ENCODE data around the gene WASF2. TPM values are rescaled to one million over a fixed set of nuclear protein-coding genes. Genes with fewer than 3 reads are reported as not detected.
A peak's percentile ranks its signal among the peaks of the same experiment; 100 is the strongest.
"Not testable (repeated sequence)": the region's sequence is repeated elsewhere in the genome, so short reads cannot be mapped to it uniquely, and the experiment has no call there.

The WASF2 gene
- total RNA-seq, 1 donor from 2014 or later: 109 TPM

DNA sequence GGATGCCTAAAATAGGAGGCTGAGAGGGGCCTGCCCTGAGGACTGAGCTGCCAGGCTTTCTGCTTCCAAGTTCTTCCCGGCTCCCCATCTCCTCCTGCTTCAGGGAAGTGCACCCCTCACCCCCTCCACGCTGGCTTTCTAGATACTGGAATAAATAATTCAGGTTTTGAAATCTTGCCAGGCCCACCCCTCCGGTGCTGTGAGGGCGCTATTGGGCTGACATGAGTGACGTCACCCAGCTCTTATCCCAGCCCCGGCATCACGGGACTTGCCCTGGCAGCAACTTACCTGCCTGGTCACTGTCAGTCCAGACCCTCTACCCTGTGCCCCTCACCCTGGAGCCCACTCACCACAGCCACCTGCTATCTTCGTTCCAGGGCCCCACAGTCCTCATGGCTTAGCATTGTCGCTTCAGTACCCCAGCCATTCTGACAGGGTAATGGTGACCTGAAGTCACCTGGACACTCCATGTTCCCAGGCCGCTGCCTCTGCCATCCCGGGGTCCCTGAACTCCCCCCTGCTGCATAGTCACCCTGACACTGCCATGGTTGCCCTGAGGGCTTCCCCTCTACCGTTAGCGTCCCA is 98.4 kb downstream of the WASF2 start:
- Mint-ChIP-seq H3K4me3 (peak overlapping the region; percentile 79), H3K4me1 (ENCODE audit: low read depth) (peaks cover 12% of the 10 kb centered on the region), H3K9me3 (no peaks in the 10 kb centered on the region), H3K27me3 (ENCODE audit: insufficient read depth) (peaks cover 12% of the 10 kb centered on the region), H3K36me3 (ENCODE audit: low read depth) (no peaks in the 10 kb centered on the region), H3K27ac (peak overlapping the region; percentile 93)
- intact Hi-C loops (cut with micrococcal nuclease): loop anchor here (1.0 to 10.0 kb wide), 7 partner anchors 26 to 334 kb away; partner anchors contain the start of genes FAM76A, TMEM222 and WDTC1
- DNase-seq (ENCODE audit: low spot score): no peak

DNA sequence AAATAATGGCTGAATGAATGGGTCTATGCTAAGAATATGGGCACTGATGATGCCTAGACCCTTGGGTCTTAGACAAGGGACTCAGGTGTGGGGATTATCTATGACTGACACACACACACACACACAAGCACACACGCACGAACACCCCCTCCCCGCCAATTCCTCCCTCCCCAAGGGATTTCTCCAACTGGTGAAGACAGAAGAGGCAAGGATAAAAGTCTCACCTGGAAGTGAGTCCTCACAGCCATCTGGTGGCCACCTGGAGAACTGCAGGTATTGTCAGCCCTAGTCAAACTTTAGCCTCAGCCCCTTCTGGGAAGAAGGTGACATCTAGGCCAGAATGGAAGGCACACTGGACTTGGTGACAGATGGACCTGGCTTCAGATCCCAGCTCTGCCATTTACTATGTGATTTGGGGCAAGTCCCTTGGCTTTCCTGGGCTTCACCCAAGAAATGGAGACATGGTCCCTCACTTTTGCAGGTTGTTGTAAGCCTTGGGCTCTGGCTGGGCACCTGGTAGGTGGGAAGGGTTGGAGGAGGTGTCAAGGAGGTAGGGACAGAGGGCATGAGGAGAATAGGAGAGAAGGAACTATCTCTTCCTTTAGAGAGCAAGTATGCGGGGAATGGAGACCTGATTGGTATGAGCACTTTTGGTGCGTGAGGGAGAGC is 101.5 kb downstream of the WASF2 start:
- intact Hi-C loops (cut with micrococcal nuclease): loop anchor here (1.0 to 2.0 kb wide), 4 partner anchors 31 to 344 kb away; no protein-coding TSS in a partner anchor
- Mint-ChIP-seq H3K9me3 (no peaks in the 10 kb centered on the region), H3K27ac (no peak overlapping the region), H3K4me3 (no peak overlapping the region), H3K27me3 (ENCODE audit: insufficient read depth) (peaks cover 15% of the 10 kb centered on the region), H3K4me1 (ENCODE audit: low read depth) (peaks cover 12% of the 10 kb centered on the region), H3K36me3 (ENCODE audit: low read depth) (no peaks in the 10 kb centered on the region)
- DNase-seq (ENCODE audit: low spot score): peak; percentile 57

DNA sequence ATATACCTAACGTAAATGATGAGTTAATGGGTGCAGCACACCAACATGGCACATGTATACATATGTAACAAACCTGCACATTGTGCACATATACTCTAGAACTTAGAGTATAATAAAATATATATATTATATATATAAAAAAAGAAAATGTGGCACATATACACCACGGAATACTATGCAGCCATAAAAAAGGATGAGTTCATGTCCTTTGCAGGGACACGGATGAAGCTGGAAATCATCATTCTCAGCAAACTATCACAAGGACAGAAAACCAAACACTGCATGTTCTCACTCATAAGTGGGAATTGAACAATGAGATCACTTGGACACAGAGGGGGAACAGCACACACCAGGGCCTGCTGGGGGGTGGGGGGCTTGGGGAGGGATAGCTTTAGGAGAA is 105.2 kb downstream of the WASF2 start:
- H3K4me3 Mint-ChIP-seq; H3K9me3 Mint-ChIP-seq; H3K36me3 Mint-ChIP-seq (ENCODE audit: low read depth); H3K27ac Mint-ChIP-seq; H3K4me1 Mint-ChIP-seq (ENCODE audit: low read depth); intact Hi-C loops (cut with micrococcal nuclease); DNase-seq (ENCODE audit: low spot score): not testable (repeated sequence)
- H3K27me3 Mint-ChIP-seq (ENCODE audit: insufficient read depth): peaks cover 15% of the 10 kb centered on the region

DNA sequence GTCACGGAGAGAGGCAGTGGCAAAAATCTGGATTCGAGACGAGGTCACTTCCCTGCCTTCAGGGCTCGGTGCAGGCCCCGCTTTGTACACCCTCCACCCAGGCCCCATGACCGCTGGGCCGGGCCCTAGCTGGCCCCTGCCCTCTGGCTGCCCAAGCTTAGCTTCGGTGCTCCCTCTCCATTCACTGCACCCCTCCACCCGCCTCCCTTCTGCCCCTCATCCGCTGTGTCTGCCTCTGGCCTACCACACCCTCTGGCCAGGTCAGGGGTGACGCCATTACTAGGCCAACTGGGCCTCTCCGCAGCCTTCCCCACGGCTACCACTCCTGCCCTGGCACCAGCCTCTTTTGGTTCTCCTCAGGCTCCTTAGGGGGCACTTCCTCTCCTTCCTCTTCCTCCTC is 106.3 kb downstream of the WASF2 start:
- Mint-ChIP-seq H3K9me3 (no peaks in the 10 kb centered on the region), H3K4me1 (ENCODE audit: low read depth) (peaks cover 3% of the 10 kb centered on the region), H3K27me3 (ENCODE audit: insufficient read depth) (peaks cover 14% of the 10 kb centered on the region), H3K27ac (no peak overlapping the region), H3K4me3 (no peak overlapping the region), H3K36me3 (ENCODE audit: low read depth) (no peaks in the 10 kb centered on the region)
- intact Hi-C loops (cut with micrococcal nuclease): loop anchor here (1.0 kb wide), 1 partner anchor 18 kb away; no protein-coding TSS in a partner anchor
- DNase-seq (ENCODE audit: low spot score): no peak

DNA sequence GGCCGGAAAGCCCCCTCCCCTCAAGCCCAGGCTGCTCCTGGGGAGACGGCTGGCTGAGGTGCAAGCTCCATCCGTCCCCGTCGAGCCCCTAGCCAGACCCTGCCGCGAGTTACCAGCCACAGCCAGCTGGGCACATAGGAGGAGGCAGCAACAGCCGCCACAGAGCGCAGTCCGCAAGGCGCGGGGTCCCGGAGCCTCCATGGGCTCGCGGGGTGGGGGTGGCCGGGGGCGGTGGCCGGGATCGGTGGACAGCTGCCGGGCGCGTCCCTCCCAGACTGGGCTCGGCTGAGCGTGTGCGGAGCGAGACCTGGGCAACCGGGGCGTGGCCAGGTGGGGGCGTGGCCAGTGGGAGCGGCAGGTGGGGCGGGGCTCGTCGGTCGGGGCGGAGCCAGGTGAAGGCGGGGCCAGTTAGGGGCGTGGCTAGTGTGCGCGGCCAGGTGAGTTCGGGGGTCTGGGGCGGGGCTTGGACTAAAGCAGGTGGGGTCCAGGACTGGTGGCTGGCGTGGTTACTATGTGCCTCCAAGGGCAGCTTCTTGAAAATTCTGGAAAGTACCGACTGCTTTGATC is 106.8 kb downstream of the WASF2 start, which contains the start of gene CD164L2:
Gene CD164L2, minus strand, starts transcription at position 295 of the 567 bp plus-strand sequence. Its CDS starts 94 bp downstream, at position 201.
- H3K9me3 Mint-ChIP-seq: no peaks in the 10 kb centered on the region
- H3K27ac Mint-ChIP-seq: no peak within 1 kb of the TSS
- H3K4me1 Mint-ChIP-seq (ENCODE audit: low read depth): no peaks in the 10 kb centered on the region
- peaks cover 14% of the 10 kb centered on the region for H3K27me3 Mint-ChIP-seq (ENCODE audit: insufficient read depth)
- no peak within 1 kb of the TSS for H3K4me3 Mint-ChIP-seq
- no peaks in the 10 kb centered on the region for H3K36me3 Mint-ChIP-seq (ENCODE audit: low read depth)
- intact Hi-C loops (cut with micrococcal nuclease): loop anchor here (1.0 kb wide), 1 partner anchor 18 kb away; no protein-coding TSS in a partner anchor
- peak; percentile 46 for DNase-seq (ENCODE audit: low spot score)

DNA sequence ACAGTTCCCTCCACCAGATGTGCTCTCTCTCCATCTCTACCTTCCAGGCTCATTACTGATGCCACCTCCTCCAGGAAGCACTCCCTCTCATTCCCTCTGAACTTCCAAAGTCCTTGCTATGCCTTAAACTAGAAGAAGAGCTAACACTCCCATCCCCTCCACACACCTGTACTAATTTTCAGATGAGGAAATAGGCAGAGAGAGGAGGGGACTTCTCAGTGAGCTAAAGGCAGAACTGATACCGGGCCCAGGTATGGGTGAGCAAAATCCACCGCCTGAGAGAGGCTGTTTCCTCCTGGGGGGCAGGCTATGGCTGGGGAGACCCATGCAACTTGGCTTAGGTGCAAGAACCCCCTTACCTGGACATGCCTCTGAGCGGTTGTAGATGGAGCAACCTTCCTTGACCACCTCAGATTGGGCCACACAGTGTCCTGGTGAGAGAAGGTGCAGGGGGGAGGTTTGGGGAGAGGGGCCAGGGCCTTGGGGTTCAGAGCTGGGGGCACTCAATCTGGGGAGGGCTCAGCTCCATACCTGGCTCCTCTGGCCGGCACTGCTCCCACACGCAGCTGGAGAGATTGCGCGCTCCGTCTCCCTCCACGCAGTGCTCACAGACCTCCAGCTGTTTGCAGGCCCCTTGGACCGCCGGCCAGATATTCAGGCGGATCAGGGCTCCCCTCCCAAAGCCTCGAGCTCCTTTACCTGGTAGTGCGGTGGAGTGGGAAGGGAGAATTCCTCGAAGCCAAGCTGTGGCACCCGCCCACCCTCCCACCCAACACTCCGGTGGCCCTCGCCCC is 107.8 kb downstream of the WASF2 start:
- DNase-seq (ENCODE audit: low spot score): no peak
- H3K36me3 Mint-ChIP-seq (ENCODE audit: low read depth): no peaks in the 10 kb centered on the region
- H3K27me3 Mint-ChIP-seq (ENCODE audit: insufficient read depth): peaks cover 11% of the 10 kb centered on the region
- intact Hi-C loops (cut with micrococcal nuclease): no loop called here
- no peak overlapping the region for H3K4me3 Mint-ChIP-seq
- H3K27ac Mint-ChIP-seq: no peak overlapping the region
- no peaks in the 10 kb centered on the region for H3K4me1 Mint-ChIP-seq (ENCODE audit: low read depth)
- no peaks in the 10 kb centered on the region for H3K9me3 Mint-ChIP-seq

DNA sequence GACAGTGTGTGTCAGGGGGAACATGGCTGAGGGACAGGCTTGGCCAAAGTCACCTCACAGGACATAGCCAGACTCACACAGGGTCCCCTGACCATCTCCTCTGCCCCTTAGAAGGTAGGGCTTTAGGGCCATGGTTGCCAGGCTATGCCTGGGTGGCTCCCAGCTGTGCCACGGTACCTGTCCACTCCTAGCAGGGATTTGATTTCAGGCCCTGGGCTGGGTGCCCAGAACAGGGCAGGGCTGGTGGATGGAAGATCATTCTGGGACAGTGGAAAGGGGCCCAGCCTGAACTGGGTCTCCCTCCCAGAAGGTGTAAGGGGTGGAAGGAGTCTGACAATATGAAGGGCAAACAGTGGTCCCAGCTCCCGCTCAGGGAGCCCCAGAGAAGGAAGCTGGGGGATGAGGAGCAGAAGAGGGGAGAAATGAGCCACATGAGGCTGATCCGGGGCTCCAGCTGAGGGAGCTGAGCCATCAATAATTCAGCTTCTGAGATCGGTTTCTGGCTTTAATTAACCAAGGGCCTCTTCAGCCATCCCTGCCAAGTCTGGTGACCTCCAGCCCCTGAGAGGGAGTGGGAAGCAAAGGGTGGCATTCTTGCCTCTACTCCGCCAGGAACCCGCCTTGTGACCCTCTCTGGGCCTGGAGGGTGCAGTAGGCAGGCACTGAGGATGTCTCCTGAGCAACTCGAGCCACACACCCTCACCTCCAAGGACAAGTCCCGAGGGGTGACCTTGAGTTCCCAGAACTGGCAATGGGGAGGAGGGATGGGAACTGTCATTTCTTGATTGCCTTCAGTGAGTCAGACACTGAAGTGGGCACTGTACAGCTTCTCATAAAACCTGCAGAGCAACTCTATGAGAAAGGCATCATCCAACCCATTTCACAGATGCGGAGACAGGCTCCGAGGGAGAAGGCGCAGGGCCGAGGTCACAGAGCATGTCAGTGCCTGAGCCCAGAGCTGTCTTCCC is 108.9 kb downstream of the WASF2 start:
- no peak overlapping the region for H3K4me3 Mint-ChIP-seq
- no peaks in the 10 kb centered on the region for H3K36me3 Mint-ChIP-seq (ENCODE audit: low read depth)
- peaks cover 8% of the 10 kb centered on the region for H3K27me3 Mint-ChIP-seq (ENCODE audit: insufficient read depth)
- DNase-seq (ENCODE audit: low spot score): no peak
- no peaks in the 10 kb centered on the region for H3K4me1 Mint-ChIP-seq (ENCODE audit: low read depth)
- H3K27ac Mint-ChIP-seq: no peak overlapping the region
- intact Hi-C loops (cut with micrococcal nuclease): no loop called here
- no peaks in the 10 kb centered on the region for H3K9me3 Mint-ChIP-seq

DNA sequence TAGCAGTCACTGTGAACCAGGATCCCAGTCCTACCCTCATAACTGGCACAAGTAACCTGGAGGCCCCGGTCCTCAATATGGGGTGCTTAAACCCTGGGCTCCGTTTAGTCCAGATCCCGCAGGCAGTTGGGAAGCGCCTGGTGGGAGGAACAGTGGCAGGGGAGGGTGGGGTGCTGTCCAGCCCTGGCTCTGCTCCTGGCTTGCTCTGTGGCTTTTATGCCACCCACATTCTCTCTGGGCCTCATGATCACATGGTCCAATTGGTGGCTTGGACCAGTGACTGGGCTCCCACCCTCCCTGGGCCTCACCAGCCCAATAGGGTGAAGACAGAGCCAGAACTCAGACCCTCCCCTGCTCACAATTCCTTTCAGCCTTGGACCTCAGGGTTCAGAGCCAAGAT is 109.7 kb downstream of the WASF2 start:
- H3K36me3 Mint-ChIP-seq (ENCODE audit: low read depth): no peaks in the 10 kb centered on the region
- H3K27me3 Mint-ChIP-seq (ENCODE audit: insufficient read depth): peaks cover 7% of the 10 kb centered on the region
- intact Hi-C loops (cut with micrococcal nuclease): no loop called here
- H3K4me1 Mint-ChIP-seq (ENCODE audit: low read depth): no peaks in the 10 kb centered on the region
- H3K9me3 Mint-ChIP-seq: no peaks in the 10 kb centered on the region
- DNase-seq (ENCODE audit: low spot score): no peak
- H3K27ac Mint-ChIP-seq: no peak overlapping the region
- no peak overlapping the region for H3K4me3 Mint-ChIP-seq

DNA sequence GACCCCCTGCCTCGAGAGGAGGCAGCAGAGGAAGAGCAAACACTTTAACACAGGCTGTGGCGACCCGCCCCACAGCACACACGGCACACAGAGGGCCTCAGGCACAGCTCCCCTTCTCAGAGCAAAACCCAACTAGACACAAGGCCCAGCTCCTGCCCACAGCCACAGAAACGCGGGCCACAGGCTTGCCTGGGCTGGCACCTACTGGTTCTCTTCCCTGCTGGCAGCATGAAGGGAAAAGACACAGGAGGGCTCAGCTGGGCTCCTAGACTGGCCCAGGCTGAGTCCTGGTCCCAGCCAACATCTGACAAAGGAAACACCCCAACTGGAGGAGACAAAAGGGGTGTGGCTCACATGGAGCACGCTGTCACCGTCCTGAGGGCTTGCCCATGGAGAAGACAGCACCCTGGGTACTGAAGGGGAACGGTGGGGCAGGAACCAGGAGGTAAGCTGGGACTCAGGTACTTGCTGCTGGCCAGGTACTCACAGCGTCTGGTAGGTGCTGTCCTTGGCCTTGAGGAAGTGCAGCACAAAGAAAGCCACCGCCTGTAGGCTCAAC is 110.3 kb downstream of the WASF2 start:
- Mint-ChIP-seq H3K36me3 (ENCODE audit: low read depth) (no peaks in the 10 kb centered on the region), H3K4me1 (ENCODE audit: low read depth) (no peaks in the 10 kb centered on the region), H3K4me3 (no peak overlapping the region), H3K27ac (no peak overlapping the region), H3K27me3 (ENCODE audit: insufficient read depth) (peaks cover 7% of the 10 kb centered on the region), H3K9me3 (no peaks in the 10 kb centered on the region)
- DNase-seq (ENCODE audit: low spot score): no peak
- intact Hi-C loops (cut with micrococcal nuclease): no loop called here

DNA sequence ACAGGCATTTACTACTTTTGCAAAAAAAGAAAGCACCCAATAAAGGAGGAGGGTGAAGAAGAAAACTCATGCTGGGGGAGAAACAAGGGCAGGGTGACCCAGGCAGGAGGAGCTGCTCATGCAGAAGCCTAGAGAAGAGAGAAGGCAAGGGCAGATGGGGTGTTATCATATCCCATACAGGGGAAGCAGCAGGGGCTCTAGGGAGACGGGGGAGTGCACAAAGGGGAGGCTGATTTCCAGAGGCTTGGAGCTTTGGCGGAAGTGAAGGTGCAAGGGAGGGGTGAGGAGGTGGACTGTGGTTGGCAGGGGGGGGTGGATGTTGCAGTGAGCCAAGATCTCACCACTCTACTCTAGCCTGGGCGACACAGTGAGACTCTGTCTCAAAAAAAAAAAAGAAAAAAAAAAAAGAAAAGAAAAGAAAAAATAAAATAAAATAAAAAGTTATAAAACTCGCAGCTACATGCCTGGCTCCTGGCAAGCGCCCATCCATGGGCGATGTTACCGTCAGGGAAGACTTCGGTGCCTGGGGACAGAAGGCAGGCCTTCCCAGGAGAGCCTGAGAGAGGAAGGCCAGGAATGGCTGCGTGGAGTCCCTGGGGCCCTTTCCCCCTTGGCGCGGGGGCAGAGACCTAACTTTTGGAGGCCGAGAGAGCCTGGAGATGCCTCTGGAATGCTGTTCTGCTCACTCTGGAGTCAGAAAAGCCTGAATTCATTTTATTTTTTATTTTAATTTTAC is 112.0 kb downstream of the WASF2 start:
- intact Hi-C loops (cut with micrococcal nuclease): no loop called here
- no peak overlapping the region for H3K4me3 Mint-ChIP-seq

DNA sequence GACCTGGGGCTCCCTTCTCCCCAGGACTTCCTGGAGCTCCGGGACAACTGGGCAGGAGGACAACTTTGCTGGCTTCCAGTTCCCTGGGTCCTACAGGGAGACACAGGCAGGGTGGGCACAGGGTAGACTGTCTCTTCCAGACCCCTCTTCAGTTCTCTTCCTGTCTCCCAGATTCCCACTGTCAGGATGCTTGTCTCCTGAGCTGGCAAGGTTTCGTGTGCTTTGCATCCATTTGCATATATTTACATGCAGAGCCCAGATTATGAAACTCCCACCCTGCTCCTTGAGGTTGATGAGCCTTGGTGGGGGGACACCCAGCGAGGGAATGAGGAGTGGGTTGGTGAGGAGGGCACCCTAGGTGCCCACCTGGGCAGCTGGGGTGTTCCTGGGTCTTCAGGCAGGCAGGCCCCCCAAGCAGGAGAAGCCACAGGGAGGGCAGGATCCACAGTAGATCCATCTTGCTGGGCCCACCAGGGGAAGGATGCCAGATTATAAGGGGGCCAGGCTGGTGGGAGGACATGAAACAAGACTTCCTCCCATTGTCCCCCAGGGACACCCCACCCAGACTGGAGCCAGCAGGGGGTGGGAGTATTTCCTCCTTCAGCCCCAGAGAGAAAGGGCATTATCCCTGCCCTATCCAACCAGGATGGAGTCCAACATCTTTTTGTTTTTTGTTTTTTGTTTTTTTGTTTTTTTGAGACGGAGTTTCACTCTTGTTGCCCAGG is 115.4 kb downstream of the WASF2 start, which contains the start of gene FCN3:
Gene FCN3, minus strand, starts transcription at position 463 of the 725 bp plus-strand sequence. Its CDS starts 6 bp downstream, at position 457.
- Mint-ChIP-seq H3K27me3 (ENCODE audit: insufficient read depth) (no peaks in the 10 kb centered on the region), H3K27ac (no peak within 1 kb of the TSS), H3K4me1 (ENCODE audit: low read depth) (peaks cover 8% of the 10 kb centered on the region), H3K4me3 (no peak within 1 kb of the TSS), H3K9me3 (no peaks in the 10 kb centered on the region), H3K36me3 (ENCODE audit: low read depth) (no peaks in the 10 kb centered on the region)
- intact Hi-C loops (cut with micrococcal nuclease): no loop called here
- no peak for DNase-seq (ENCODE audit: low spot score)

More for the DNA sequence above, 112.0 kb downstream of the WASF2 start:
- peaks cover 7% of the 10 kb centered on the region for H3K27me3 Mint-ChIP-seq (ENCODE audit: insufficient read depth)
- no peaks in the 10 kb centered on the region for H3K36me3 Mint-ChIP-seq (ENCODE audit: low read depth)
- H3K9me3 Mint-ChIP-seq: no peaks in the 10 kb centered on the region
- no peaks in the 10 kb centered on the region for H3K4me1 Mint-ChIP-seq (ENCODE audit: low read depth)
- H3K27ac Mint-ChIP-seq: no peak overlapping the region
- DNase-seq (ENCODE audit: low spot score): no peak

Measured in activated T-helper 1 cell treated with anti-CD3 and anti-CD28 coated beads, Interleukin-12 subunit alpha, Interleukin-12 subunit beta, Interleukin-2, Interleukin-4 antibody, amounts not matched to agents 30 ng/mL and 10 ng/mL and 1 ng/mL, durations not matched to agents 14 hours and 24 hours and 36 hours (primary cell).